Measurements from ENCODE around the gene PYURF.

The PYURF gene

GRCh38 chr4:88503344-88503743 lies 20.2 kb downstream of the PYURF start:
- no peak for DNase-seq

GRCh38 chr4:88497859-88498409 lies 25.6 kb downstream of the PYURF start:
- DNase-seq = no peak

- DNase-seq = no peak
These were observed 34.3 kb downstream of the PYURF start for GRCh38 chr4:88489100-88489761.

- no peak for DNase-seq
These were observed 42.0 kb downstream of the PYURF start for GRCh38 chr4:88481537-88481936.

- no peak for DNase-seq
These were observed 45.3 kb downstream of the PYURF start for GRCh38 chr4:88478247-88478646.

- DNase-seq = no peak
These were observed 46.2 kb downstream of the PYURF start for GRCh38 chr4:88477229-88477860.
